GM10266 (cell line): Measurements from ENCODE around the gene SELENOS.

Source experiments
- DNase-seq: peaks from one replicate; pipeline ENCODE4 v3.0.0; 2012; ENCODE audit errors: extremely low spot score
- TF ChIP-seq, protein P1 (sequence below): IDR thresholded peaks from 2 replicates; pipeline ENCODE4 v1.5.1; 2012; ENCODE audit warnings: mild to moderate bottlenecking, low read depth; ENCODE audit not compliant: control insufficient read depth, insufficient read depth; ENCODE audit errors: missing control alignments

Gene SELENOS

DNA sequence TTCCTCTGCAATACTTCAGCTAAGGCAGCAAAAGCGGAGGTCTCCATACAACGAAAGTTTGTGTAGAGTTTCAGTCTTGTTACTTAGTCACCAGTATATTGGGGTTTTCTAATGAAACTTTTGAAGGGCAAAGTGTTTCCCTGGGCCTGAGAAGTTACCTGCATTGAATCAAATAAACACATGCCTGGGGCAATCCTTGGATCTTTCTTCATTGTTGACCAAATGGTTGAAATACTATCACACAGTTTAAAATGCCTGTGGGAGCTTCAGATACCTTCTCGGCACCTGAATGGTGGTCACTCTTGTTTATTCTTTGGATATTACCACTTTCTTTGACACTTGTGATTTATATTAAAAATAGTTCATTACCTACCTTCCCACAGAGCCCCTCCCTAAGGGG lies 24.4 kb downstream of the SELENOS start:
- TF ChIP-seq, protein P1, sequence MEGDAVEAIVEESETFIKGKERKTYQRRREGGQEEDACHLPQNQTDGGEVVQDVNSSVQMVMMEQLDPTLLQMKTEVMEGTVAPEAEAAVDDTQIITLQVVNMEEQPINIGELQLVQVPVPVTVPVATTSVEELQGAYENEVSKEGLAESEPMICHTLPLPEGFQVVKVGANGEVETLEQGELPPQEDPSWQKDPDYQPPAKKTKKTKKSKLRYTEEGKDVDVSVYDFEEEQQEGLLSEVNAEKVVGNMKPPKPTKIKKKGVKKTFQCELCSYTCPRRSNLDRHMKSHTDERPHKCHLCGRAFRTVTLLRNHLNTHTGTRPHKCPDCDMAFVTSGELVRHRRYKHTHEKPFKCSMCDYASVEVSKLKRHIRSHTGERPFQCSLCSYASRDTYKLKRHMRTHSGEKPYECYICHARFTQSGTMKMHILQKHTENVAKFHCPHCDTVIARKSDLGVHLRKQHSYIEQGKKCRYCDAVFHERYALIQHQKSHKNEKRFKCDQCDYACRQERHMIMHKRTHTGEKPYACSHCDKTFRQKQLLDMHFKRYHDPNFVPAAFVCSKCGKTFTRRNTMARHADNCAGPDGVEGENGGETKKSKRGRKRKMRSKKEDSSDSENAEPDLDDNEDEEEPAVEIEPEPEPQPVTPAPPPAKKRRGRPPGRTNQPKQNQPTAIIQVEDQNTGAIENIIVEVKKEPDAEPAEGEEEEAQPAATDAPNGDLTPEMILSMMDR: no peak
- no peak for DNase-seq

DNA sequence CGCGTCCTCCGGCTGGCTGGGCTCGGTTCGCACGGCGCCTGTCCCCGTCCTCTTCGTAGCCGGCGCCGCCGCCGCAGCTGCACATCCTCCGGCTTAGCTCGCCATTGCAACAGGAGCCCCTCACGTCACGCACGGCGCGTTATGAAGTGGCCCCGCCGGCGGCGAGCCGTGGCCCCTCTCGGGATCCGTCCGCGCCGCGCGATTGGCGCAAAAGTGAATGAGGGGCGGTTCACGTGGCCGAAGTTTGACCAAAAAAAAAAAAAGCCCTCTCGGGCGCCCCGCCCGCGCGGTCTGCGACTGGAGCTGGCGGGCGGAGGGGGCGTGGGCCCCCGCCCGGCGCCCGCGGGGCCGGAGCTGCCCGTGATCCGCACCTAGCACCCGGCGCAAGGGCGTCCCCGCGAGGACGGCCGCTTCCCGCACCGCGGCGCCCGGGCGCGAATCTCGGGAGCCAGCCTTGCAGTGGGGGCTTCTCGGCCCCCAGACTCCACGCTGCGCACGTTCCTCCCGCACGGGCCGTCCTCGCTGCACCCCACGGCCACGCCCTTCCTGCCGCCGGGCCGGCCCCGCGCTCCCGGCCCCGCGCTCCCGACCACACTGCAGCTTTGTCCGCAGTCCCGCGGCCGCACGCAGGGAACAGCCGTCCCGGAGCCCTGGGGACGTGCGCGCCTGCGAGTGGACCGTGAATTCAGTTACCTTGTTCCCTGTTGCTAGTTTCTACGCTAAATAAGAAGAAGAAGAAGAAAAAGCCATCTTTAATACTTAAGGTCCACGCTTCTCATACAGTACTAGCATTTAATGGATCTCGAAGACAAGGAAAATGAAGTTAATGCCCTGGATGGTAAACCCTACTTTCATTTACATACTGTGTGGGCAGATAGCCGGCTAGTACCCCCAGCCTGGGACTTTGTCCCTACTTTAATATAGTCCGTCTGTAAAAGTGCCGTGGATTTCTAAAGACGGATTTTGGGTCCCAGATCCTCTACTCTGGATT lies 25.2 kb downstream of the SELENOS start, which contains the start of gene CHSY1:
Gene CHSY1, minus strand, starts transcription at position 219 of the 991 bp plus-strand sequence. CDS start 592 bp downstream, outside the sequence.
- DNase-seq: peak; percentile 92
- TF ChIP-seq, protein P1: peak; percentile 52

DNA sequence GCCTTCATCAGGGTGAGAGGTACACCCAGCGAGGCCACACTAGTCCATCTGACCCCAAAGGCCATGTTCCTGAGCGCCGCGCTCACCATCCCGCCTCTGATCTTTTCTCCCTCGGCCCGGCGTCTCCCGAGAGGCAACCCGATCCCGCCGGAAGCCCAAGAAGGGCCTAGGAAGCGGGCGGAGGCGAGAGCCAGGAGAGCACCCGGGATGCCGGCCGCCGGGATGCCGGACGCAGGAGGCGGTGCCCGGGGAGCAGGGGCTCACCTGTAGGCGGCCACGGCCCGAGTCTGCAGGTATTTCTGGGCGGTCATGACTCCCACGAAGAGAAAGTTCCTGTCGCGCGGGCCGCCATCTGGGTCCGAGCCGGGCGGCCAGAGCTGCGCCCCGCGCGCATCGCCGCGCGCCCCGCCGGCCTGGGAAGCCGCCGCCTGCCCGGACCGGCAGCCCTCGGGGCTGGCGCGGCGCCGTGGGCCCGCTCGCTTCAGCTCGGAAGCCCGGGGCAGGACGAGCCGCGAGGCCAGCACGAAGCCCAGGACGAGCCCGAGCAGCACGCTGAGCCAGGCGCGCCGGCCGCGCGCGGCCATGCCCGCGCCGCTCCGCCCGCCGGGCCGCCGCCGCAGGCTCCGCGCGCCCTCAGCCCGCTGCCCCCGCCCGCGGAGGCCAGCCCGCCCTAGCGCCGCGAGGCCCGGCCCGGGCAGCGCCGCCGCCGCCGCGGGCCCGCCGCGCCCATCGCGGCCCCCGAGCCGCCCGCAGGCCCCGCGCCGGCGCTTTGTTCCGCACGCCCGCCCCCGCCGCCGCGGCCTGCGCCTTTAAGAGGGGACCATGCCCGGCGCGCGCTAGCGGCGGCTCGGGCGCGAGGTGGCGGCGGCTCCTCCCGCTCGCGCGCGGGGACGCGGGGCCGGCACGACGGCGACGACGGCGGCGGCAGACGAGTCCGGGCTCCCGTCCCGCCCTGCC lies 26.1 kb downstream of the SELENOS start:
- DNase-seq: peak; percentile 58
- TF ChIP-seq, protein P1: no peak

DNA sequence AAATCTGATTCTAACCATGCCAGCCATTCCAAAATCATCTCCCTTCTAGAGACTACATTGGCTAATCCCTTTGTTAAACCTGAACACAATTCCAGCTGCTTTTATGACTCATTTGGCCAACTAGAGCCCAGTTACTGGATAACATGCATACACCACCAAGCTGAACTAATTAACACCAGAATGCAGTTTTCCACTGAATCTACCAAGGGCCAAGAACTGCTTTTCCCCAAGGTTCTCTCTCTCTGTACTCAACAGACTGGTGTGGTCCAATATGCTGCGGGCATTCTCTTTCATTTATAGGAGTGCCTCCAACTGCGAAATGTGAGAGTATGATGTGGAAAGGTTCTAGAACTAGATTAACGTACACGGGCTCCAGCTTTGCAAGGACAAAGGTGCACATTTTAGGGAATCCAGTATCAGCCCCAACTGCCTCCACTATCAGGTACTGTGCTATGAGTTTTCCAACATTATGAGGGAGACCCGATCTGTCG lies 26.9 kb downstream of the SELENOS start:
- TF ChIP-seq, protein P1: no peak
- DNase-seq: no peak

DNA sequence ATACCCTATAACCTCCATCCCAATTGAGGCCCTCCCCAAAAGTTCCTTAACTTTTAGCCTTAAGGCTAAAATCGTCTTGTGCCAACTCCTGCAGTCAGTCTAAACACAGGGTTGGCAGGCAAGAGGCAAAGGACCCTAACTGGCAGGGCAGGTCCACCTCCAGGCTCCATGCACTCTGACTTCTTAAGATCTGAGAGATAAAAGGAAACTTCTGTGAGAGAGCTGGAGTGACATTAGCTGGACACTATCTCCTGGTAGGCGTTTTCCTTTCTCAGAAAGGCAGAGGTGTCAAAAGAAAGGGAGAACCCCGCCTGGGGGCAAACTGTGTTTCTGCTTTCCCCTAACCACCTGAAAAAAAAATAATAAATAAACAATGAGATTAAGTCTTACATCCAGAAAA lies 29.0 kb downstream of the SELENOS start:
- TF ChIP-seq, protein P1: no peak
- no peak for DNase-seq

DNA sequence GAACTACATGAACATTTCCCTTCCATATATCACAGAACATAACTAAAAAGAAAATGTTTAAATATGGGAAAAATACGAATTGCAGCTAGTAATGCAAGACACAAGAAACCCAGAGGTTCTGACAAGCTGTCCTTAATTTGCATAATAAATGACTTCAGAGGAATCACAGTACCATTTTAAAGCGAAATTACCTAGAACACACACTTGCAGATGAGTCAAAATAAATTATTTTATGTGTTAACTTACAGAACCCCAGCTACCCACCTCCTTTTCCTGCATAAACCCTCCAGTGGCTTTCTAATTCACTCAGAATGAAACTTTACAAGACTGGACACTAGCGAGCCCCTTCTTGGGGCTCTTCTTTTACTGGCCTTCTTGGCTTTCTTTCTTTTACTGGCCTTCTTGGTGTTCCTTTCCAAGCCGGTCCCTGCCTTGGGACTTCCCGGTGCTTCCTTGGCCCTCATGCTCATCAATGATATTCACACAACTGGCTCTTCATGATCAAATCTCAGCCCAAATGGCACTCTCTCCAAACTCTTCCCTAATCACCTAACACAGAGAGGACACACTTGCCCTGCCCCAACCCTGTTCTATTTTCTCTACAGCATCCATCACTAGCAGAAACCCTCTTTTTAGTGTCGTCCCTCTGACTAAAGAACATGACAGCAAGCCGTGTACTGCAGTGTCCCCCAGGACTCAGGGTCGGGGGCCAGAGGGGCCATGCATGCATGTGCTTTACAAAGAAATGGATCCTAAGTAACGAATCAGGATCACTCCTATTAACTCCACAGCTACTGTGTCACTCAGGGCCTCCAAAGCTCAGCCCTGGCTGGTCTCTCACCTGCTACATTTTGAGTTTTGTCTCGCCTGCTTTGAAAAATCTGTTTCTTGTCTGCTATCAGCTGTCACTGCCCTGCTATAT lies 30.2 kb downstream of the SELENOS start:
- no peak for DNase-seq
- TF ChIP-seq, protein P1: no peak
